Measurements from ENCODE around the gene THSD4. TPM values are rescaled to one million over a fixed set of nuclear protein-coding genes. Genes with fewer than 3 reads are reported as not detected.

The THSD4 gene
- total and polyA plus RNA-seq, 2 of the 8 experiments (the other 6 are each of a cell fraction or from before 2014, with no cell fraction given) = 2.5 to 6.2 TPM

- ChIA-PET CTCF (ENCODE audit: partially characterized antibody) (interaction anchor here (0.8 to 1.4 kb wide), 2 partner anchors 14 to 16 kb away, joined by 3 read pairs; no protein-coding TSS in a partner anchor), POLR2A (ENCODE audit: partially characterized antibody) (interaction anchor here (1.0 kb wide), 1 partner anchor 11 kb away, joined by 3 read pairs; no protein-coding TSS in a partner anchor)
- Histone ChIP-seq H3K18ac (ENCODE audit: extremely low read depth, low read length) (no peak overlapping the region), H3K14ac (ENCODE audit: insufficient read length) (no peak overlapping the region), H3K9me3 (ENCODE audit: insufficient read depth in 2 of 2, low read depth in 1 of 2, low read length in 1 of 2) (peaks cover 3 to 11% of the 10 kb centered on the region in 2 experiments), H2BK15ac (ENCODE audit: low read length) (no peak overlapping the region), H2BK12ac (ENCODE audit: low read depth, low read length) (no peak overlapping the region), H3K4me3 (ENCODE audit: extremely low read depth in 1 of 4, insufficient read depth in 2 of 4, low read depth in 3 of 4, low read length in 4 of 4) (no peak overlapping the region), H3K23ac (ENCODE audit: insufficient read length) (no peak overlapping the region), H3K9ac (replicated peaks in 1 of 4; ENCODE audit: extremely low read depth in 1 of 4, low read depth in 3 of 4, low read length in 3 of 4) (no peak overlapping the region), H3K4ac (replicated peaks; ENCODE audit: insufficient read length, low read depth, low read length) (no peak overlapping the region), H3K79me2 (ENCODE audit: control insufficient read depth in 1 of 2, insufficient read depth in 2 of 2, low read length in 2 of 2) (no peaks in the 10 kb centered on the region), H4K20me1 (replicated peaks in 1 of 2; ENCODE audit: control insufficient read depth in 1 of 2, insufficient read depth in 2 of 2, low read length in 2 of 2) (peaks cover 0 to 2% of the 10 kb centered on the region in 2 experiments), H2AK5ac (ENCODE audit: low read depth, low read length) (no peak overlapping the region), H3K27ac (ENCODE audit: low read depth, low read length) (no peak overlapping the region), H3K4me2 (ENCODE audit: insufficient read depth in 1 of 2, low read depth in 2 of 2, low read length in 2 of 2) (no peak overlapping the region), H3K4me1 (replicated peaks in 1 of 4; ENCODE audit: control insufficient read depth in 3 of 4, insufficient read depth in 4 of 4, low read length in 3 of 4) (no peaks in the 10 kb centered on the region; a peak in 1 of 7 replicates), H3K56ac (replicated peaks; ENCODE audit: insufficient read length, low read depth, low read length) (no peak overlapping the region), H3K79me1 (ENCODE audit: low read depth, low read length) (no peaks in the 10 kb centered on the region), H2BK20ac (ENCODE audit: low read length) (no peak overlapping the region), H2BK5ac (ENCODE audit: low read depth, low read length) (no peak overlapping the region), H3K27me3 (replicated peaks in 1 of 4; ENCODE audit: control insufficient read depth in 3 of 4, extremely low read depth in 1 of 4, insufficient read depth in 3 of 4, low read length in 3 of 4) (no peaks in the 10 kb centered on the region), H3K36me3 (ENCODE audit: control insufficient read depth in 2 of 4, insufficient read depth in 4 of 4, low read length in 3 of 4) (no peaks in the 10 kb centered on the region; a peak in 1 of 8 replicates), H4K5ac (ENCODE audit: insufficient read length, low read depth, low read length) (no peak overlapping the region), H4K8ac (ENCODE audit: extremely low read depth, insufficient read depth, low read length) (no peak overlapping the region), H2BK120ac (replicated peaks; ENCODE audit: low read depth, low read length) (no peak overlapping the region), H4K91ac (replicated peaks; ENCODE audit: insufficient read length, low read length) (no peak overlapping the region), H2AFZ (ENCODE audit: low read length) (no peak overlapping the region), H3K23me2 (ENCODE audit: low read depth, low read length) (no peaks in the 10 kb centered on the region)
- no peak for DNase-seq (ENCODE audit: low read depth in 1 of 2, low spot score in 2 of 2)
- peak; percentile 54; the same call in 1 of the 2 replicates for TF ChIP-seq JUND (IDR thresholded peaks at IDR 0.05; ENCODE audit: low read length)
- TF ChIP-seq RXRA (IDR thresholded peaks at IDR 0.05; ENCODE audit: insufficient read depth, low read depth, low read length) = no peak
- no peak for TF ChIP-seq RBBP5 (IDR thresholded peaks at IDR 0.05; ENCODE audit: borderline replicate concordance, low read depth, low read length)
- TF ChIP-seq SIN3A (conservative IDR thresholded peaks at IDR 0.05 in 1 of 2, IDR thresholded peaks at IDR 0.05 in 1 of 2; ENCODE audit: low read depth in 1 of 2, low read length in 2 of 2) = 0 out of 4 replicates have a peak, but pooled peaks of 1 of the 2 experiments have one; percentile 27
- no peak for FAIRE-seq
Measured at GRCh38 chr15:71588746-71589145, 473.5 kb downstream of the THSD4 start.

Measured in H1 (cell line).